ENCODE measurements around the gene USP6NL.

- TF ChIP-seq TCF7 (CRISPR knock-in tag; IDR thresholded peaks at IDR 0.05; ENCODE audit: low read depth) (no peak), CTCF (IDR thresholded peaks at IDR 0.05) (no peak), CREM (CRISPR knock-in tag; IDR thresholded peaks at IDR 0.05) (no peak), ZNF138 (CRISPR knock-in tag; conservative IDR thresholded peaks at IDR 0.05) (no peak), SMAD3 (CRISPR knock-in tag; IDR thresholded peaks at IDR 0.05; ENCODE audit: borderline replicate concordance) (no peak)
These were observed 2.4 kb downstream of the USP6NL start for GRCh38 chr10:11609052-11609451.
